Psoas muscle (tissue), 8 donors: ENCODE measurements around the gene MTF2. TPM values are rescaled to one million over a fixed set of nuclear protein-coding genes. Genes with fewer than 3 reads are reported as not detected.

Source experiments
- ATAC-seq, 4 donors: fragments of 200-7000 bp; cut with Tn5 transposase; one replicate each; pipeline ENCODE4 v1.9.1; 2020; ENCODE audit warnings: moderate library complexity in 3 of 4, mild to moderate bottlenecking in 2 of 4
- DNase-seq, 2 donors: peaks; one replicate each; pipeline ENCODE4 v3.0.0-alpha.2; 2020
- H3K27ac ChIP-seq: fragments of 200-600 bp; one replicate; pipeline ENCODE4 v1.8.0; 2022
- H3K27me3 ChIP-seq, 3 donors: fragments of 200-600 bp in 1 of 3; one replicate each; pipeline versions ENCODE4 v1.6.1 to v1.8.0; 2013 to 2022; ENCODE audit warnings: low read length in 2 of 3, mild to moderate bottlenecking in 2 of 3, moderate library complexity in 1 of 3; ENCODE audit not compliant: insufficient read depth in 3 of 3
- H3K36me3 ChIP-seq, 2 donors: fragments of 200-600 bp in 1 of 2; one replicate each; pipeline versions ENCODE4 v1.6.1 to v1.8.0; 2013 to 2022; ENCODE audit warnings: low read depth in 1 of 2, mild to moderate bottlenecking in 1 of 2, moderate library complexity in 1 of 2; ENCODE audit not compliant: insufficient read depth in 1 of 2
- H3K4me1 ChIP-seq: fragments of 200-600 bp; one replicate; pipeline ENCODE4 v1.8.0; 2022
- H3K4me3 ChIP-seq: fragments of 200-600 bp; one replicate; pipeline ENCODE4 v1.8.0; 2022; ENCODE audit warnings: mild to moderate bottlenecking
- H3K9me3 ChIP-seq: fragments of 200-600 bp; one replicate; pipeline ENCODE4 v1.8.0; 2022
- CTCF ChIP-seq: fragments of 200-600 bp; IDR thresholded peaks from one replicate; pipeline ENCODE4 v1.8.0; 2022; ENCODE audit warnings: antibody characterized with exemption
- WGBS, 3 donors: extraction: QIAGEN DNeasy Blood & Tissue Kit; methylation state at CpG; one replicate each; pipeline versions ENCODE4 v1.1.6 to v1.1.7; 2013; 5-methylcytosine and 5-hydroxymethylcytosine counted together
- intact Hi-C, 2 donors: fragments of 100-400 bp; cut with DNase I; formaldehyde crosslinking; loops; one replicate each; pipeline versions ENCODE4 v1.11.0 to v1.14.2; 2022
- polyA plus RNA-seq, 3 donors: library from polyadenylated mRNA; stranded (reverse); fragments of 200-250 nt; gene quantifications; one replicate each; pipeline ENCODE4 v1.2.3, GENCODE V29; 2013
- total RNA-seq, 4 donors: library from RNA; stranded (reverse); fragmentation: NEBNext Ultra II Directional in 2 of 4; extraction: Animal tissue kit (Norgen Biotek cat#: 25700) in 2 of 4; gene quantifications; one replicate each; pipeline versions ENCODE4 v1.2.1 to v1.2.4, GENCODE V29; 2021 to 2023
- donor health status: healthy with polysubstance abuse.
- donor health status: DM: no; HTN: no; CAD: no; lungs with moderate emphysema.
- donor health status: Bipolar disorder and iron deficiency.
- donor health status: healthy.
- donor health status: DM: yes; HTN: yes; CAD: no.
- donor health status: DM: no; HTN: no; CAD: no.
- donor health status: DM: no; HTN: no; CAD: no.
- donor health status: DM: yes; HTN: yes; CAD: no.

Gene MTF2
- total and polyA plus RNA-seq, 7 donors, result 4.1 to 10.6 (median 7.6) TPM

- TF ChIP-seq CTCF, result no peak
- Histone ChIP-seq H3K27ac (no peak overlapping the region), H3K9me3 (no peaks in the 10 kb centered on the region), H3K4me3 (no peak overlapping the region), H3K36me3 (no peaks in the 10 kb centered on the region), H3K27me3 (no peaks in the 10 kb centered on the region), H3K4me1 (no peaks in the 10 kb centered on the region)
- WGBS, 3 donors, result 94 to 95% (median 94%) methylated on average over 4 of the region's 4 CpGs
- ATAC-seq (no peak), DNase-seq (no peak)
- intact Hi-C loops, result no loop called here
These were observed 36.0 kb upstream of the MTF2 start for GRCh38 chr1:93043057-93043557.

- no peak for TF ChIP-seq CTCF
- Histone ChIP-seq H3K4me3 (no peak overlapping the region), H3K27ac (no peak overlapping the region), H3K36me3 (no peaks in the 10 kb centered on the region), H3K9me3 (no peaks in the 10 kb centered on the region), H3K27me3 (no peaks in the 10 kb centered on the region), H3K4me1 (no peaks in the 10 kb centered on the region)
- intact Hi-C loops, result no loop called here
- 47 to 56% (median 55%) methylated on average over 3 of the region's 3 CpGs for WGBS, 3 donors
- DNase-seq (no peak), ATAC-seq (no peak)
These were observed 31.5 kb upstream of the MTF2 start for GRCh38 chr1:93047618-93048017.

GRCh38 chr1:93051961-93052360, 27.1 kb upstream of the MTF2 start:
- no peak for TF ChIP-seq CTCF
- Histone ChIP-seq H3K9me3 (no peaks in the 10 kb centered on the region), H3K27me3 (no peaks in the 10 kb centered on the region), H3K4me1 (no peaks in the 10 kb centered on the region), H3K36me3 (no peaks in the 10 kb centered on the region), H3K4me3 (no peak overlapping the region), H3K27ac (no peak overlapping the region)
- WGBS, 3 donors, result 55 to 65% (median 56%) methylated on average over 1 of the region's 1 CpG
- intact Hi-C loops, result no loop called here
- no peak for DNase-seq
- ATAC-seq, result no peak

GRCh38 chr1:93056214-93056613, 22.9 kb upstream of the MTF2 start:
- no peak for DNase-seq
- TF ChIP-seq CTCF, result no peak
- Histone ChIP-seq H3K27me3 (no peaks in the 10 kb centered on the region), H3K36me3 (no peaks in the 10 kb centered on the region), H3K4me1 (no peaks in the 10 kb centered on the region), H3K9me3 (no peaks in the 10 kb centered on the region), H3K4me3 (no peak overlapping the region), H3K27ac (no peak overlapping the region)
- intact Hi-C loops, result no loop called here
- 30 to 34% (median 34%) methylated on average over 4 of the region's 4 CpGs for WGBS, 3 donors
- ATAC-seq, result no peak

GRCh38 chr1:93056649-93057048, 22.4 kb upstream of the MTF2 start:
- no peaks in the 10 kb centered on the region for H3K9me3 ChIP-seq
- H3K27ac ChIP-seq, result no peak overlapping the region
- no peaks in the 10 kb centered on the region for H3K36me3 ChIP-seq
- WGBS, 3 donors, result 81 to 82% (median 81%) methylated on average over 2 of the region's 2 CpGs
- no peak for TF ChIP-seq CTCF
- intact Hi-C loops, result no loop called here
- no peak for ATAC-seq
- no peaks in the 10 kb centered on the region for H3K4me1 ChIP-seq
- no peaks in the 10 kb centered on the region for H3K27me3 ChIP-seq
- no peak for DNase-seq
- no peak overlapping the region for H3K4me3 ChIP-seq
